Effector CD8-positive, alpha-beta T cell (primary cell): Measurements from ENCODE around the gene GSE1.

ENCODE experiments used
- DNase-seq: peaks from one replicate; lab custom pipeline; 2025; lab: John Stamatoyannopoulos, UW

The GSE1 gene

DNA sequence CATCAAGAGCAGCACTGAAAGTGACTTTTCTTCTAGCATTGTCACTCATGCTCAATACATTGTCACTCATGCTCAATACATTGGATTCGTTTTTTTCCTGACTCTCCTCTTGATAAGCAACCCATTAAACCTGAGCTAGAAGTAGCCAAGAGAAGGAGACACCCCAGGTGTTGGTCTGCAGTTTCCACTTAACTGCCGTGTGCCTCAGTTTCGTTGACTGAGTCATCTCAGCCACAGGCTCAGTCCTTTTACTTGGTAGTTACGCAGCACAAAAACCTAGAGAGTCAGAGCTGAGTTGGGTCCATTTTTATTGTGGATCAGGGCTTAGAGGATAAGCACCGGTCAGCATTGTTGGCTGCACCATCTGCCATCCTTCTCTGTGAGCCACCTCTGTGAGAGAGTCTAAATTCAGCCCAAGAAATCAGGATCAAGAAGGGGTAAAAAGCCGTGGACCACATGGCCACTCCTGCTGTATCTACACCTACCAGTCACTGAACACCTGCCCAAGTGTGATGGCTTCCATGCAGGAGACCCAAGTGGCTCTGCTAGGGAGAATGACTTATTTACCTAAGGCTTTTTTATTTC is 64.4 kb downstream of the GSE1 start:
- no peak for DNase-seq

DNA sequence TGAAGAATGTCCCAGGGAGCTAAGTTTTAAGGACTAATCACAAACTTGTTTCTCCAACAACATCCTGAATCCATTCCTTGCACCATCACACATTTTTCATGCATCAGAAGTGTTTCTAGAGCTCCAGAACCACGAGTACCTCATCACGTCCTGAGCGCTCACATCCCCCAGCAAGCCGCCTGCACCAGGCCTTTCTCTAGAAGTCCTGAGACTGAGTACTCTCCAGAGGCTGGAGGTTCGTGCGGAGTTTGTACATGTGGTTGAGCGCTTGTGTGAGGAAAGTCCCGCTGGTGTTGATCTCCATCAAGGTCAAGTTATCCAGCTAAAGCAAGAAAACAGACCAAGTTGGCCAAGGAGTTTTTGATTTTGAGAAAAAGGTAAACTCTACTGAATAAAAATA is 64.9 kb downstream of the GSE1 start:
- DNase-seq = no peak

DNA sequence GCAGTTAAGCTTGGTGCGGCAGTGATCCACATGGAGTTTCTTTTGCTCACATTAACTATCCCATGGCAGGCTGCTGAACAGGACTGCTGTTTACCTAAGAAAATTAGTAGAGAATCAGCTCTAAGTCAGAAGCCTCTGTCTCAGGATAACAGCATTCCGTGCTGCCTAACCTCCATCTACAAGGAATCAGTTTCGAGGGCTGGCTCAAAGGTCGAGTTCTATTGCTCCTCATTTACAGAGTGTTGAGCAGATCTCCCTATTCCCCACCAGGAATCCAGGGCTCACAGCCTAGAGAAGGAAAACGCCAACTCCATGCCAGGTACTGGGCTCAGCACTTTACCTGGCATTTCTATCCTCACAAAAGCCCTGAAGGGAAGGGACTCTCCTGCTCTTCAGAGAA is 65.7 kb downstream of the GSE1 start:
- no peak for DNase-seq

DNA sequence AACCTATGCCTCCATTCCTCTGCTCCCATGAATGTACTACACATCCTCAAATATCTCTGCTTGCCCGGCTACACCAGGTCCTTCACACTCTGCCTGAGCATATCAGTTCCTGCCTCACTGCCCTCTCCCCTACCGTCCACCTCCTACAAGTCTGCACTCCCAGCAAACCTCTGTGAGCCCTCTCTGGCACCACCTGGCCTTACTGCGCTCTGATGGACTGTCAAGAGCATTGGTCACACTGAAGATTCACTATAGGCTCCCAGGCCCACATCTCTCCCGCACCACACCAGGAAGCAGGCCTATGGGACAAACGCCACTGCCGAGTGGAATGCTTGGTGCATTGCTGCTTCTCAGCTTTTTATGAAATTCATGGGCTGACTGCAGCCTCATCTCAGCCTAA is 66.7 kb downstream of the GSE1 start:
- no peak for DNase-seq

DNA sequence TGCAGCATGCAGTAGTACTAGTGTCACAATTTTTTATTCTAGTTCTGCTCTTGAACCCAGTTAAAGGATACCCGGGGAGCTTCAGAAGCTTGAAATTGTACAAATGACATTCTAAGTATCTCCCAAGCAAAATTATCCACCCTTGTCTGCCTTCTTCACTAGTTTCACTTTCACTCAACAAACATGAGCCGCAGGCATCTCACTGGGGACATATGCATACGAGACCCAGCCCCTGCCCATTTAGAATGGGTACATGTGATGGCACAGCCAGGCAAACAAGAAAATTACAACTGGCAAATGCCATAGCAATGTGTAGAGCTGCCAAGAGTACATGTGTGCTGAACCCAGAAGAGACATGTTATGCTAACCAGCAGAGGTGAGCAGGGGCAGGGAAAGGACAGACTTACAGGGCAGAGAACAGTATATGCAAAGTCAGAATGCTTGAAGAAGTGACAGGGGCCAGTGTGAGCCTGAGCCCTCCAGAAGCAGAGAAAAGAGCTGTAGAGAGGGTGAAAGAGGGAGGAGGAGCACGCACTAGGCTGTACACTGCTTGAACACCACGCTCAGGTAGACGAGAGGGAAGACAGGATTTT is 67.3 kb downstream of the GSE1 start:
- DNase-seq = no peak

DNA sequence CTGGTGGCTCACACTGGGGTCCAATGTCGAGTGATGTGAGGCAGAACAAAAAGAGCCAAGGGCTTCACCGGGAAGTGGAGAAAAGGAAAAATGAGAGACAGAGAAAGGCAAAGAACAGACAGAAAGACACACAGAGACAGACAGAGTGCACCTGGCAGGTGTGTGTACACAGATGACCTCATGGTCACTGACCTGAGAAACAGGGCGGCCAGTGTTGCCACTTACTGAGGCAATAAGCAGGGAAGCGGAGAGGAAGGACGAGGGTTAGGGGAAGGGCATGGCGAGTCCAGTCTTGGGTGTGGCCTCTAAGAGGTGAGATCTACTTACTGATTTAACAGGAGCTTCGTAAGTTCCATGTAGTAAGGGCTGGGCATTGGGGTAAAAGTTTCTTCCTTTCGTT is 68.1 kb downstream of the GSE1 start:
- no peak for DNase-seq

DNA sequence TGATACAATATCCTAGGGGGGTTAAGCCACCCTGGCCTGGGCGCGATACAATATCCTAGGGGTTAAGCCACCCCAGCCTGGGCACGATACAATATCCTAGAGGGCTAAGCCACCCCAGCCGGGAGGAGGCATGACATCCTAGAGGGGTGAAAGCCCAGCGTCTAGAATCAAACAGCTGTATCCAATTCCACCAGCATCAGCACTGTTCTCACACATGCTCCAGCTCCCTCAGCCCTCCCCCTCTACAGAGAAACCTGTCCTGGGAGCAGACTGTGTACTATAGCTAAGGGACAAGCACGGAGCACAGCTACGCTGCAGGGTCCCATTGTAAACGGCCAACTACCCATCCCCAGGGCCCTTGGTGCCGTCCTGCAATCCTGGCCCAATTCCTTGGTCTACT is 69.4 kb downstream of the GSE1 start:
- no peak for DNase-seq

DNA sequence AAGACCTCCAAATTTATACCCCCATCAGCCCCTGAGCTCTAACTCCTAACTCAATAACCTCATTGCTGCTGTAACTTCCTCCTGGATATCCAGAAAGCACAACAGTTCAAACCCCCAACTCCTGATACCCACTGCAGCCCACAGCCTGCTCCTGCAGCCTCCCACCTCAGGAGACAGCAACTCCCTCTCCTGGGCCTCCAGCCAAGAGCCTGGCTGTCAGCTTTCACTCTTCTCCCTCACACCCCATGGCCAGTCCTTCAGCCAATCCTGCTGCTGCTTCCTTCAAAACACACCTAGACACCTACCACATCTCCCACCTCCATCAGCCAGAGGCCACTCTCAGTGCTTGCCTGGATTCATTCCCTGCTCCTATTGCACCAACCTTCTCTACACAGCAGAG is 70.2 kb downstream of the GSE1 start:
- no peak for DNase-seq

DNA sequence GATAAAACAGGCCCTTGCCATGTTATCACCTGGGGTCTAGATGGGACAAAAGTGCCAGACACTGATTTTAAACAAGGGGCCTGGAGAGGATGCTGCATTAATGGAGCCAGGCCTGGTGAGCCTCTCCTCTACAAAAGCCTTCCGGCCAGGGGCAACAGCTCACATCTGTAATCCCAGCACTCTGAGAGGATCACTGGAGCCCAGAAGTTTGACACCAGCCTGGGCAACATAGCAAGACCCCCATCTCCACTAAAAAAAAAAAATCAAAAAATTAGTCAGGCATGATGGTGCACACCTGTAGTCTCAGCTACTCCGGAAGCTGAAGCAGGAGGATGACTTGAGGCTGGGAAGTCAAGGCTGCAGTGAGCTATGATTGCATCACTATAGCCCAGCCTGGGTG is 72.1 kb downstream of the GSE1 start:
- no peak for DNase-seq

DNA sequence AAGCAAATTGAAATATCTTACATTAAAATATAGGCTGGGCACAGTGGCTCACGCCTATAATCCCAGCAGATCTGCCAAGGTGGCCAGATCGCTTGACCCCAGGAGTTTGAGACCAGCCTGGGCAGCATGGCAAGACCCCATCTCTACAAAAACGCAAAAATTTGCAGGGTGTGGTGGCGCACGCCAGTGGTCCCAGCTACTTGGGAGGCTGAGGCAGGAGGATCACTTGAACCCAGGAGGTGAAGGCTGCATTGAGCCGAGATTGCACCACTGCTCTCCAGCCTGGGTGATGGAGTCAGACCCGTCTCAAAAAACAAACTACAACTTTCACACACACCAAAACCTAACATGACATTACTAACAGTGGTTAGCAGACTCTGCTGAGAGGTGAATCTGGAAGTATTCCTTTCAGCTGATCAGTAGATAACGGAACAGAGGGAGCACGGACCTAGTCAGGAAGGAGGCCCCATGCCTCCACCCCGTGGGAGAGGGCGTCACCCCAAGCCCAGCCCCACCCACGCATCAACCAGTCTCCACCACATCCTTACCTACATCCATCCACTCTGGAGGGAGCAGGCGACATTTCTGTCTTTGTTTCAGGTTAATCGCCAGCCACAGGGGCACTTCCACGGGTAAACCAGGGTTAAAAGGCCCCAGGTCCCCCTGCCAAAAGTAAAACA is 73.9 kb downstream of the GSE1 start:
- DNase-seq = no peak

DNA sequence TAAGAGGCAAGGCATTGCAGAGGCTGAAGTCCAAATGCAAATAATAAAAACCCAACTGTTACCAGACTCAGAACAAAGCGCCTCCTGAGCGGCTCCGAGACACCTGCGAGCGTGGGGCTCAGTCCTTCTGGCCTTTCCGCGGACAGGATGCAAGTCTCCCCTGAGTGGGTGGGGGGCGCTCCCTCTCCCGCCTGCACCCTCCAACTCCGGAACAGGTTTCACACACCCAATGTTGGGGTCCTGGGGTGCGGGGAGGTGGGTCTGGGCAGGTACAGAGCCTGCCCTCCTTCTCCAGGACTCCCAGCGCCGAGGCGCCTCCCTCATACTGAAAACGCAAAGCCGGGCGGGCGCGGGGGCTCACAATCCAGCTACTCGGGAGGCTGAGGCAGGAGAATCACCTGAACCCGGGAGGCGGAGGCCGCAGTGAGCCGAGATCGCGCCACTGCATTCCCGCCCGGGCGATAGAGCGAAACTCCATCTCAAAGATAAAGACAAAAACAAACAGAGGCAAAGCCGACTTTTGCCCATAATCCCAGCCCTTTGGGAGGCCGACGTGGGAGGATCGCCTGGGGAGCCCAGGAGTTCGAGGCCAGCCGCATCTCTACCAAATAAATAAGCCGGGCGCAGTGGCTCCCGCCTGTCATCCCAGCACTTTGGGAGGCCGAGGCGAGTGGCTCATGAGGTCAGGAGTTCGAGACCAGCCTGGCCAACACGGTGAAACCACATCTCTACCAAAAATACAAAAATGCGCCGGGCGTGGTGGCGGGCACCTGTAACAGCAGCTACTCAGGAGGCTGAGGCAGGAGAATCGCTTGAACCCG is 74.7 kb downstream of the GSE1 start:
- DNase-seq = no peak

DNA sequence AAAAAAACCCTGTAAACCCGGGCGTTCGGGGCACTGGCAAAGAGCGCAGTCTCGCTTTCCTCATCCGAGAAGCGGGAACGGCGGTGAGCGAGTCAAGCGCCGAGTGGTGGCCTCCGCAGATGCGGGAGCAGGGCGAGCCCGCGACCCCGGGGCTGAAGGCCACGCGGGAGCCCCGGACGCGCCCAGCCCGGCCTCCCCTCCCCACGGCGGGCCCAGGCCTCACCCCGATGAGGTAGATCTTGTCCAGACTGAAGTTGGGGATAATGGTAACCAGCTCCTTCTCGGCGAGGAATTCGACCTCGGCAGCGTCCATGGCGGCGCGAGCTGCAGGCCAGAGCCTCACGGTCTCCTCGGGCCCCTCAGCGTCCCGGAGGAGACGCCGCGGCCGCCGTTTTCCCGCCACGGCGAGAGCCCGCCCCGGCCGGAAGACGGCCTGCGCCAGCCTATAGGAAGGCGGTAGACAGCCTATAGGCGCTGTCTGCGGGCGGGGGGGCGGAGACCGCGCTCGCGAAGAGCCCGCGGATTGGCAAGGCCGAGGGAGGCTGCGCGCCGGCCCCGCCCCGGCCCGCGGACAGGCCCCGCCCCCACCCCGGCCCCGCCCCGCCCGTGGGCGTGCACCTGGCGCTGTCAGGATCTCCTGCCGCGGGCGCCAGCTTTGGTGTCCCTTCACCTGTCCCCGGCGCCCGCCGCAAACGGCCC is 75.6 kb downstream of the GSE1 start, which contains the start of gene GINS2:
Gene GINS2 (minus strand): TSS at position 369 of the 699 bp plus-strand sequence. CDS start 56 bp downstream, at position 313.
- peak; percentile 89 for DNase-seq

DNA sequence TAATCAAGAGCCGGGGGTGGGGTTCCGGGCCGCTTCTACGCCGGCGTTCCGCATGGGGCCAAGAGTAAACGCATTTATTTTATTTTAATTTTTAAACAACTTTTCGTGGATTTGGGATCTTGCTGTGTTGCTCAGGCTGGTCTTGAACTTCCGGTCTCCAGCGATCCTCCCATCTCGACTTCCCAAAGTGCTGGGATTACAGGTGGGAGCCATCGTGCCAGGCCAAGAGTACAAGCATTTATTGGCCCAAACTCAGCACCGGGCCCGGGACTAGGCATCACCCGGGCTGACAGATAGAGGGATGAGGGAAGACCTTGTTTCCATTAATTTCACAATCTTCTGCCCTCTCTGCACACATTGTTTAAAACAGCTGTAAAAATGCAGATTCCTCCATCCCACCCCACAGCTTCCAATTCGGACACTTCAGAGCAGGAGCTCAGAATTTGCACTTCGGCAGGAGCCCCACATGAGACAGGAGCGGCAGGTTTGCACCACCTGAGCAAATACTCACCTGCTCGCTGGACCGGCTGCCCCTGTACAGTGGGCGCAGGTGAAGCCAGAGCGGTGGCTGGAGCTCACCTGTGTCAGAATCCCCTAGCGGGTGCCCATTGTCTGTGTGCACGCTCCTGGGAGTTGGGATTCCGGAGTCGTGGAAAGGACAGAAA is 76.3 kb downstream of the GSE1 start:
- no peak for DNase-seq

DNA sequence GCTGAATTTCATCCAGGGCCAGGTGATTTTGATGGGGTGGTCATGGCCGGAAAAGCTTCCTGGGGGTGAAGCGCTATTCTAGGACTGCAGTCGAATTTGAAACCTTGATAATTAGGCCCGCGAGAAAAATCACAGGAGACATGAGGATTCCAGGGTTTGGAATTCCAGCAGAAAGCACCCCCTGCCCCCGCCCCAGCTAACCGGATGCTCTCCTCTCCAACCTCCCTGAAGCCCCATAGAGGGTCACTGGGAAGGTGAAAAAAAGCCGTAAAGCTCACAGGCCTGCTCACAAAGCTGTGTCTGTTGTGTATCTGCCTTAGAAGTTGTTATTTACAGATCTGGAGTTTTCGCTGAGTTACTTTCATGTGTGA is 76.8 kb downstream of the GSE1 start:
- no peak for DNase-seq

DNA sequence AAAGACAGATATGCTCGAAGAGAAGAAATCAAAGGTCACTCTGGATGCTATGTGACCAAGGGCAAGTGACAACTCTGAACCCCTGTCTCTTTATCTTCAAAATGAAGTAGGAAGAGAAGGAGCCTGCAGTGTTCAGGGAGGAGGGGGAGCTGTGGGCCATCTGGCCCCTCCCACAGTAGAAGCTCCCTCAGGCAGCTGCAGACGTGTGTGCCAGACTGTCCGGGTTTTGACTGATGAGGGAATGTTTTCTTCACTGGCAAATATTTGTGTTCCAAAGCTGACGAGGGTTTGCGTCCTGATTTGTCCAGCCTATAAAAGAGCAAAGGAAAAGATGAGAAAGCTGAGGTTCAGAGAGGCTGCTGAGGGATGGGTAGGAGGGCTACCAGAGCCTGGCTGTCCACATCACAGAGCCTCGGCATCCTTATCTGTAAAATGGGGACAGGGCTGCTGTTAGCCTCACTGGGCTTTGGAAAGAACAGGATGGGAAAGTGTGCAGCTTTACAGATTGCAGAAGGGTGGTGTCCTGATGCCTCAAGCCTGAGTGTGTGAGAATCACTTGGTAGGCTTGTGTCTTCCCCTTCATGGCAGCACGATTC is 77.4 kb downstream of the GSE1 start:
- no peak for DNase-seq

DNA sequence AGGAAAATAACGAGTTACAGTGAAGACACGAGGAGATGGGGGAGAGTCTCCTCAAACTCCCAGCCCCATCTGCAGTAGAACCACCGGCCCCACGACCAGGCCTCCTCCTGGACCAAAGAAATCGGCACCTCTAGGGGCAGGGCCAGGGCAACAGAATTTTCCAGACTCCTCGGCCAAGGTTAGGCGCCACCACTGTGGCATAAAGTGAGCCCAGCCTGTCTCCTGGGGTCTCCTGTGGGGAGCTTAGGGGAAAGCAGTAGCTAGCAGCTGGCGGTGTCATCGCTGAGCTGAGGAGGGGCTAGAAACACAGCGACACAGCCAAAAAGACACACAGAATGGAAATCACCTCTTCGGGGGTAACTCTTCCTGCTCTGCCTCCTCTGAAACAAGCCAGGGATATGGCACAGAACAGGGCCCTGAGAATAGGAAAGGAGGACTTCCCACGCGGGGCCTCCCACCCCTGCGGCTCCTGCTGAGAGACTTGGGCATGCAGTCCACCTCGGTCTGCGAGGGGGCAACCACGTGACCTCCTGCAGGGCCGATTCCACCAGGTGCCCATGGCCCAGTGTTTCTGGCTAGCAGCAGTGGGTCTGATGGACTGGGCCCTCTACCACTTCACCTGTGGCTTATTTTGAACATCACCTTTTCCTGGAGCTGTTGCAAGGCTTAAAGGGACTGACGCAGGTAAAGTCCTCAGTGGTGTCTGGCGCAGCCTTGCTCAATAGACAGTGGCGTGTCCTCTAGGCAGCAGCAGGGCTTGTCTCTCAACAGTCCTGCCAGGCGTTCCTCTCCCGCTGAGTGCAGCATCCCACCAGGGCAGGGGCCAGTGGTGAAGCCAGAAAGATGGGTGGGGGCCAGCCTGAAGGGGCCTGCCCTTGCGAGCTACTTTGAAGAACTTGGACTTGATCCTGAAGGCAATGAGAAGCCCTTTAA is 82.3 kb downstream of the GSE1 start:
- no peak for DNase-seq

DNA sequence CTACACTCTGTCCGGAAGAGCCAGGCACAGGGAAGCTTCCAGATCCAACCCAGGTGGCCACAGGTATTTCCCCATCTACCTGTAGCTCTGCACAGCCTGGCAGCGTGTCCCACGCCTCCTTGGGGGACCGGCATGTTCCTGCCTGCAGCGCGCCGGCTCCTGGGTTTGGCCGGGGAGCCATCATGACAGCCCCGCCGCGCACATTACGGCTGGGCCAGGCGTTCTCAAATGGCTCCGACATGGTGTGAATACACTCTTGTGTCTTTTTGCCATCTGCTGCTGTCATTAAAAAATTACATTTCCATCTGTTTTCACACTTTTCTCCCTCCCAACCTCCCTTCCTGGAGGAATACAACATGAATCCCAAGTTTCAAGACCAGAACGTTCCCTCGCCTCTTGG is 83.7 kb downstream of the GSE1 start:
- no peak for DNase-seq

DNA sequence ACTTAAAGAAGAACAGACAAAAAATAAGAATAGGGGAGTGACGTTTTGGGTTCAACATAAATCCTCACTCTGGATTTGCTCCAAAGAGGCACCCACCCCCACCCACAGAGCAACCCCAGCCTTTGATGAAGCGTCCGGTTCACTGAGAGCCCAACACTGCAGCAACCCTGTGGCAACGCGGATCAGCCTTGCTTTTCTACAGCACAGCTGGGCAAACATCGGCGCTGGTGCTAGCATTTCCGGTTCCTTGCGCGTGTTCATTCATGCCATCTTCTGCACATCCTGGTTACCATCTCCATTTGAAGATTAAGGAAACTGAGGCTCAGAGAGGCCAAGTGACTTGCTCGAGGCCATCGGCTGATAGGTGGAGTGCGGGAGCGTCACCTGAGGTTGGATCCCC is 84.3 kb downstream of the GSE1 start:
- no peak for DNase-seq

DNA sequence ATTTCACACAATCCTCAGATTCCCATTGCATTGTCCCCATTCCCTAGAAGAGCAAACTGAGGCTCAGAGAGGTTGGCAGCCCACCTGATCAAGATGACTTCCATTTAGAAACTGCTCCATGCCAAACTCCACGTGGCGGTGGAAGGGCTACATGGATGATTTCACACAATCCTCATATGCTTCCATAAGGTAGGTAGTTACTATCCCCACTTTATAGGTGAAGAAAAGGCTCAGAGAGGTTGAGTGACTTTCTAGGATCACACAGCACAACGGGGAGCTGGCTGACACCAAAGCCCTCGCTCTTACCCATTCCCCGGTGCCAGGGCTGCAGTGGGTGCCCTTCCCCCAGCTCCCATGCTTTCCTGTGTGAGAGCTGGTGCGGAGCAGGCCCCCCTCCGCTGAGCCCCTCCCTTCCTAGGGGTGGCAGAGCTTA is 85.4 kb downstream of the GSE1 start:
- DNase-seq = no peak

DNA sequence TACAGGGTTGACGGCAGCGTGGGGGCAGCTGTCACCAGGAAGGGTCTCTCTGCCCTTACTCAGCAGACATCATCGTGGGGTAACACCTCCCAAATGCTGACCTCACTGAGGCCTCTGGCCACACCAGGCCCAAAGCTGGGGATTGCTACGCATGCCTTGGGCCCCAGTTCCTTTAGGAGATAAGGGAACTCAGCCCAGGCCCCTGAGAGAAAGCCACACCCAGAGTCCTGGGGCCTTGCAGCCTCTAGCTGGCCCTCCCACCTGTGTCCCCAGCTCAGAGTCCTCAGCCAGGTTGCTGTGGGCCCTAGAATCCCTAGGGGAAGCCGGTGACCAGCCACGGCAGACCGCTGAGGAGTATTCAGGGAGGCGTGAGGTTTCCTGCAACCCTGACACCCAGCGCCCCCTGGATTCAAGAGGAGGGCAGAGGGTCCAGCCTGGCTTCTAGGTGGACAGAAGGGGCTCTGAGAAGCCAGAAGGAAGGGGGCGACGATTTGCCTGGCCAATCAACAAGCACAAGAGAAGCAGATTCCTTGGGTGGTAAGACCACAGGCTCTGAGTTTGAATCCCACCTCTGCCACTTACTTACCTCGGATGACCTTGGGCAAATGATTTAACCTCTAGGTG is 85.9 kb downstream of the GSE1 start:
- no peak for DNase-seq
